ENCODE results near the gene GSTM2.

DNA sequence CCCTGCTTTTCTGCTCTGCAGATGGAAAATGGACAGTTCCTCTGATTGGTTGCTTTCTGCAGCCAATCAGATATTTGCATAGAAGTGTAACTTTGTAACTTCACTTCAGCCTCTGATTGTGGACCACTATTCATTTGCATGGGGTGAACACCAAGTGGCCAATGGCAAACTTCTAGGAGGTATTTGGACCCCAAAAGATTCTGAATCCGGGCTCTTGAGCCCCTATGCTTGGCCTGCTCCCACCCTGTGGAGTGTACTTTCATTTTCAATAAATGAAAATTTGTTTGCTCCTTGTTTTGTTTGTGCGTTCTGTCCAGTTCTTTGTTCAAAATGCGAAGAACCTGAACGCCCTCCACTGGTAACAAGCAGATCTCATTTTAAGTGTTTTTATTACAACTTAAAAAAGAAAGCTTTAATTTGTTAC lies 18.4 kb upstream of the GSTM2 start:
- TF ChIP-seq EZH2 (IDR thresholded peaks at IDR 0.05; ENCODE audit: low read depth), result no peak
- TF ChIP-seq CTCF (conservative IDR thresholded peaks at IDR 0.05), result no peak
